OCI-M2 (cell line): ENCODE data around the gene NPPB.

Experiments used
- DNase-seq: peaks from one replicate; lab custom pipeline; 2025; ENCODE audit not compliant: unreplicated experiment; lab: John Stamatoyannopoulos, UW

NPPB gene

GRCh38 chr1:11881749-11882441 is 23.1 kb upstream of the NPPB start:
- no peak for DNase-seq

- no peak for DNase-seq
Measured at GRCh38 chr1:11880911-11881748, 22.4 kb upstream of the NPPB start.

GRCh38 chr1:11880181-11880575 is 21.4 kb upstream of the NPPB start:
- DNase-seq, result no peak

- DNase-seq, result no peak
Measured at GRCh38 chr1:11879311-11880180, 20.8 kb upstream of the NPPB start.

GRCh38 chr1:11878891-11879190 is 20.1 kb upstream of the NPPB start:
- no peak for DNase-seq

GRCh38 chr1:11878081-11878890 is 19.5 kb upstream of the NPPB start:
- no peak for DNase-seq

- no peak for DNase-seq
Measured at GRCh38 chr1:11877074-11877473, 18.3 kb upstream of the NPPB start.

- no peak for DNase-seq
Measured at GRCh38 chr1:11875094-11875493, 16.3 kb upstream of the NPPB start.

GRCh38 chr1:11874624-11875023 is 15.9 kb upstream of the NPPB start:
- no peak for DNase-seq

- DNase-seq, result no peak
Measured at GRCh38 chr1:11874258-11874562, 15.5 kb upstream of the NPPB start.

- DNase-seq, result no peak
Measured at GRCh38 chr1:11873395-11874257, 14.9 kb upstream of the NPPB start.

GRCh38 chr1:11872545-11872944 is 13.8 kb upstream of the NPPB start:
- no peak for DNase-seq

- DNase-seq, result no peak
Measured at GRCh38 chr1:11869650-11870207, 11.0 kb upstream of the NPPB start.

GRCh38 chr1:11869104-11869503 is 10.4 kb upstream of the NPPB start:
- DNase-seq, result no peak

GRCh38 chr1:11868331-11868980 is 9.7 kb upstream of the NPPB start:
- no peak for DNase-seq

GRCh38 chr1:11862890-11863289 is 4.1 kb upstream of the NPPB start:
- no peak for DNase-seq

GRCh38 chr1:11860587-11860986 is 1.8 kb upstream of the NPPB start:
- DNase-seq, result no peak

- no peak for DNase-seq
Measured at GRCh38 chr1:11860083-11860482, 1.3 kb upstream of the NPPB start.
